Trophoblast cell (in vitro differentiated cells and primary cell): Measurements from ENCODE around the gene SENP6.

Experiments
- DNase-seq, 2 donors: peaks; one replicate each; pipeline ENCODE4 v3.0.0-alpha.2; 2016
- H2AFZ ChIP-seq: 2 replicates; pipeline ENCODE4 v1.6.1; 2013; ENCODE audit warnings: low read length, moderate library complexity, mild to moderate bottlenecking; ENCODE audit not compliant: insufficient read depth, poor library complexity
- H2AK5ac ChIP-seq: 2 replicates; pipeline ENCODE4 v1.6.1; 2013; ENCODE audit warnings: mild to moderate bottlenecking, low read length
- H2BK120ac ChIP-seq: 2 replicates; pipeline ENCODE4 v1.6.1; 2013; ENCODE audit warnings: low read length, mild to moderate bottlenecking, moderate library complexity; ENCODE audit not compliant: insufficient read depth, poor library complexity
- H2BK12ac ChIP-seq: 2 replicates; pipeline ENCODE4 v1.6.1; 2013; ENCODE audit warnings: mild to moderate bottlenecking, low read length, moderate library complexity
- H2BK5ac ChIP-seq: 2 replicates; pipeline ENCODE4 v1.6.1; 2013; ENCODE audit warnings: low read length, low read depth, moderate library complexity, mild to moderate bottlenecking; ENCODE audit not compliant: poor library complexity
- H3K14ac ChIP-seq: 2 replicates; pipeline ENCODE4 v1.6.1; 2013; ENCODE audit warnings: mild to moderate bottlenecking, low read length
- H3K18ac ChIP-seq: 2 replicates; pipeline ENCODE4 v1.6.1; 2013; ENCODE audit warnings: mild to moderate bottlenecking, low read length
- H3K23ac ChIP-seq: 2 replicates; pipeline ENCODE4 v1.6.1; 2013; ENCODE audit warnings: low read length
- H3K27ac ChIP-seq: 2 replicates; pipeline ENCODE4 v1.5.1; 2013; ENCODE audit warnings: low read depth, mild to moderate bottlenecking, inconsistent platforms, low read length, moderate library complexity
- H3K27me3 ChIP-seq: 2 replicates; pipeline ENCODE4 v1.6.1; 2013; ENCODE audit warnings: inconsistent platforms, mild to moderate bottlenecking, low read length, moderate library complexity; ENCODE audit not compliant: insufficient read depth
- H3K36me3 ChIP-seq, 2 experiments: 1 replicate in 1 of 2; 2 replicates in 1 of 2; pipeline ENCODE4 v1.6.1; 2013; ENCODE audit warnings: low read length in 2 of 2, mild to moderate bottlenecking in 2 of 2, moderate library complexity in 1 of 2; ENCODE audit not compliant: insufficient read depth in 2 of 2, control insufficient read depth in 1 of 2
- H3K4ac ChIP-seq: 2 replicates; pipeline ENCODE4 v1.6.1; 2013; ENCODE audit warnings: low read depth, mild to moderate bottlenecking, low read length, moderate library complexity
- H3K4me1 ChIP-seq, 2 experiments: 1 replicate in 1 of 2; 2 replicates in 1 of 2; pipeline ENCODE4 v1.6.1; 2013; ENCODE audit warnings: low read length in 2 of 2, mild to moderate bottlenecking in 2 of 2, moderate library complexity in 1 of 2; ENCODE audit not compliant: insufficient read depth in 2 of 2, control insufficient read depth in 1 of 2
- H3K4me2 ChIP-seq: 2 replicates; pipeline ENCODE4 v1.6.1; 2013; ENCODE audit warnings: inconsistent platforms, mild to moderate bottlenecking, low read length, moderate library complexity
- H3K4me3 ChIP-seq: 2 replicates; pipeline ENCODE4 v1.5.1; 2013; ENCODE audit warnings: mild to moderate bottlenecking, low read depth, low read length, inconsistent platforms
- H3K79me1 ChIP-seq: one replicate; pipeline ENCODE4 v1.6.1; 2013; ENCODE audit warnings: low read length
- H3K79me2 ChIP-seq: 2 replicates; pipeline ENCODE4 v1.6.1; 2013; ENCODE audit warnings: low read length, mild to moderate bottlenecking; ENCODE audit not compliant: control insufficient read depth, insufficient read depth, poor library complexity
- H3K9ac ChIP-seq: 2 replicates; pipeline ENCODE4 v1.6.1; 2013; ENCODE audit warnings: mild to moderate bottlenecking, low read length
- H3K9me3 ChIP-seq: 2 replicates; pipeline ENCODE4 v1.6.1; 2013; ENCODE audit warnings: low read depth, mild to moderate bottlenecking, control low read depth, inconsistent platforms, low read length; ENCODE audit not compliant: insufficient read depth
- H4K12ac ChIP-seq: 2 replicates; pipeline ENCODE4 v1.6.1; 2013; ENCODE audit warnings: low read depth, mild to moderate bottlenecking, low read length, moderate library complexity
- H4K8ac ChIP-seq: 2 replicates; pipeline ENCODE4 v1.6.1; 2013; ENCODE audit warnings: low read depth, mild to moderate bottlenecking, low read length, moderate library complexity
- H4K91ac ChIP-seq: one replicate; pipeline ENCODE4 v1.6.1; 2013; ENCODE audit warnings: low read depth, mild to moderate bottlenecking, low read length, moderate library complexity
- WGBS: extraction: QIAGEN DNeasy Blood & Tissue Kit; methylation state at CpG from one replicate; pipeline ENCODE4 v1.1.7; 2013; ENCODE audit warnings: missing lambda C conversion rate; ENCODE audit not compliant: insufficient read length, insufficient coverage; ENCODE audit errors: extremely low coverage; 5-methylcytosine and 5-hydroxymethylcytosine counted together

SENP6 gene

DNA sequence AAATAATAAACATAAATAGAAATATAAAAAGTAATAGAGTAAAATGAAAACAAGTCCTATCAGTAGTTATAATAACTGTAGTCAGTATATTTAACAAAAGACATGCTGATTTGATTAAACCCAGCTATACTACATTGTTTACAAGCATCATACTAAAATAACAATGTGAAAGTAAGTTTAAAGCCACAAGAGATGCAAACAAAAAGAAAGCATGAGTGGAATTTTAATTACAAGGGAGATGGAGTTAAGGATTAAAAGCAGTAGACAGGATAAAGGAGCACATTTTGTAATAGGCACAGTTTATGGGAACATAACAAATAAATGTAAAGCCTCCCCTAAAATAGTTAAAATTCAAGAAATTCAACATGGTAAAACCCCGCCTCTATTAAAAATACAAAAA lies 41.5 kb downstream of the SENP6 start:
- no peak overlapping the region for H2AFZ ChIP-seq
- H3K4ac ChIP-seq, result no peak overlapping the region
- DNase-seq, result no peak
- no peak overlapping the region for H3K4me2 ChIP-seq
- no peak overlapping the region for H3K4me3 ChIP-seq
- H4K8ac ChIP-seq, result no peak overlapping the region
- H3K23ac ChIP-seq, result no peak overlapping the region
- H4K91ac ChIP-seq, result no peak overlapping the region
- H2BK120ac ChIP-seq, result no peak overlapping the region
- no peak overlapping the region for H3K27ac ChIP-seq
- H3K27me3 ChIP-seq, result no peaks in the 10 kb centered on the region
- no peak overlapping the region for H3K9ac ChIP-seq
- no peaks in the 10 kb centered on the region for H3K79me2 ChIP-seq
- peaks cover 7 to 9% of the 10 kb centered on the region in 2 experiments for H3K36me3 ChIP-seq
- H3K14ac ChIP-seq, result no peak overlapping the region
- WGBS, result no CpG with 5 or more reads among the region's 1 CpG
- no peak overlapping the region for H2BK5ac ChIP-seq
- peaks cover 0 to 1% of the 10 kb centered on the region in 2 experiments for H3K4me1 ChIP-seq
- no peaks in the 10 kb centered on the region for H3K79me1 ChIP-seq
- H4K12ac ChIP-seq, result no peak overlapping the region
- no peak overlapping the region for H2BK12ac ChIP-seq
- no peaks in the 10 kb centered on the region for H3K9me3 ChIP-seq
- no peak overlapping the region for H2AK5ac ChIP-seq
- no peak overlapping the region for H3K18ac ChIP-seq

- H2BK120ac ChIP-seq, result no peak overlapping the region
Observed at GRCh38 chr6:75656479-75656878, 54.8 kb downstream of the SENP6 start.

DNA sequence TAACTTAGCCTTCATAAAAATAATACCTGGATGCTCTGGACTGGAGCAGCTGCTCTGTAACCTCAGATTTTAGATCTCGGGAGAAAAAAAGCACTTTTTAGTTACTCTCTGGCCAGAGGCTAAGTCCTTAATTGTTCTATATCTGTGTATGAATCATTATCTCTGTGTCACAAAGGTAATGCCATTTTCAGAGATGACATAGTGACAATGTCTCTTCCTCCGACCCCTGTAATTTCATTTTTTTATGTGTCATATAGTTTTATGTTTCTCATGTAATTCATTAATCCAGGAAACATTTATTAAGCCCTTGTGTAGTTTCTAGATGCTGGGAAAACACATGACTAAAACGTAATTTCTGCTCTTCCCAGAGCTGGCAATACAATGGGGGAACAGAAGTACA lies 55.6 kb downstream of the SENP6 start:
- H3K9ac ChIP-seq, result no peak overlapping the region
- H3K4me3 ChIP-seq, result no peak overlapping the region
- no peak overlapping the region for H2AFZ ChIP-seq
- no peak overlapping the region for H2BK120ac ChIP-seq
- no peak overlapping the region for H3K23ac ChIP-seq
- H3K18ac ChIP-seq, result no peak overlapping the region
- H4K12ac ChIP-seq, result no peak overlapping the region
- no peak overlapping the region for H3K14ac ChIP-seq
- H3K4me2 ChIP-seq, result no peak overlapping the region
- no peaks in the 10 kb centered on the region for H3K79me1 ChIP-seq
- peak; percentile 0 to 21 for DNase-seq
- H3K4ac ChIP-seq, result no peak overlapping the region
- no peak overlapping the region for H4K8ac ChIP-seq
- WGBS, result no CpG with 5 or more reads among the region's 3 CpGs
- H3K36me3 ChIP-seq, result peaks cover 11 to 15% of the 10 kb centered on the region in 2 experiments
- no peak overlapping the region for H2AK5ac ChIP-seq
- no peaks in the 10 kb centered on the region for H3K9me3 ChIP-seq
- no peak overlapping the region for H4K91ac ChIP-seq
- H3K27me3 ChIP-seq, result no peaks in the 10 kb centered on the region
- peaks cover 0 to 2% of the 10 kb centered on the region in 2 experiments for H3K4me1 ChIP-seq
- no peaks in the 10 kb centered on the region for H3K79me2 ChIP-seq
- H2BK12ac ChIP-seq, result no peak overlapping the region
- H3K27ac ChIP-seq, result no peak overlapping the region
- H2BK5ac ChIP-seq, result no peak overlapping the region

More at GRCh38 chr6:75656479-75656878, 54.8 kb downstream of the SENP6 start:
- no peak overlapping the region for H4K8ac ChIP-seq
- no peak overlapping the region for H2AFZ ChIP-seq
- no peak overlapping the region for H3K9ac ChIP-seq
- peaks cover 13 to 16% of the 10 kb centered on the region in 2 experiments for H3K36me3 ChIP-seq
- no peak overlapping the region for H3K23ac ChIP-seq
- no peaks in the 10 kb centered on the region for H3K79me1 ChIP-seq
- H3K27ac ChIP-seq, result no peak overlapping the region
- H4K12ac ChIP-seq, result no peak overlapping the region
- no peak overlapping the region for H3K4me3 ChIP-seq
- H3K4me2 ChIP-seq, result no peak overlapping the region
- no peaks in the 10 kb centered on the region for H3K79me2 ChIP-seq
- no peak overlapping the region for H3K18ac ChIP-seq
- H3K4me1 ChIP-seq, result peaks cover 0 to 2% of the 10 kb centered on the region in 2 experiments
- no peaks in the 10 kb centered on the region for H3K27me3 ChIP-seq
- DNase-seq, result peak in 1 of 2 donors; percentile 60
- H3K14ac ChIP-seq, result no peak overlapping the region
- H2BK12ac ChIP-seq, result no peak overlapping the region
- no peak overlapping the region for H3K4ac ChIP-seq
- H2BK5ac ChIP-seq, result no peak overlapping the region
- no peak overlapping the region for H2AK5ac ChIP-seq
- H3K9me3 ChIP-seq, result no peaks in the 10 kb centered on the region
- H4K91ac ChIP-seq, result no peak overlapping the region

- Histone ChIP-seq H3K27me3 (no peaks in the 10 kb centered on the region), H3K27ac (no peak overlapping the region), H3K4ac (no peak overlapping the region), H2BK12ac (no peak overlapping the region), H3K9me3 (no peaks in the 10 kb centered on the region), H2BK120ac (no peak overlapping the region), H3K23ac (no peak overlapping the region), H3K4me1 (no peaks in the 10 kb centered on the region), H2AK5ac (no peak overlapping the region), H3K14ac (no peak overlapping the region), H2BK5ac (no peak overlapping the region), H3K18ac (no peak overlapping the region), H2AFZ (no peak overlapping the region), H3K79me1 (no peaks in the 10 kb centered on the region), H3K4me2 (no peak overlapping the region), H3K4me3 (no peak overlapping the region), H3K9ac (no peak overlapping the region), H4K12ac (no peak overlapping the region), H4K91ac (no peak overlapping the region), H3K36me3 (peaks cover 6 to 11% of the 10 kb centered on the region in 2 experiments), H3K79me2 (no peaks in the 10 kb centered on the region), H4K8ac (no peak overlapping the region)
- no CpG with 5 or more reads among the region's 4 CpGs for WGBS
- no peak for DNase-seq
Observed at GRCh38 chr6:75666592-75666991, 64.9 kb downstream of the SENP6 start.
